KOPT-K1 (cell line): Measurements from ENCODE around the gene UQCRC2.
"Not testable (repeated sequence)": the region's sequence is repeated elsewhere in the genome, so short reads cannot be mapped to it uniquely, and the experiment has no call there.

Experiments
- H3K27ac ChIP-seq: fragments of 200-600 bp; sonication (generic); 2 replicates; pipeline ENCODE4 v1.5.1; 2016; ENCODE audit warnings: antibody characterized with exemption, mild to moderate bottlenecking, low read depth, low read length; ENCODE audit not compliant: poor library complexity, severe bottlenecking
- H3K36me3 ChIP-seq: fragments of 200-600 bp; sonication (generic); 2 replicates; pipeline ENCODE4 v1.5.1; 2017; ENCODE audit warnings: antibody characterized with exemption, mild to moderate bottlenecking, low read length, moderate library complexity; ENCODE audit not compliant: insufficient read depth
- H3K9me3 ChIP-seq: fragments of 200-600 bp; sonication (generic); 2 replicates; pipeline ENCODE4 v1.5.1; 2017; ENCODE audit warnings: antibody characterized with exemption, low read length, mild to moderate bottlenecking; ENCODE audit not compliant: insufficient read depth, poor library complexity, severe bottlenecking

Gene UQCRC2

GRCh38 chr16:22013486-22013885 is 60.3 kb downstream of the UQCRC2 start:
- Histone ChIP-seq H3K36me3 (no peaks in the 10 kb centered on the region), H3K27ac (no peak overlapping the region), H3K9me3 (no peaks in the 10 kb centered on the region)

- H3K27ac ChIP-seq: no peak overlapping the region
- no peaks in the 10 kb centered on the region for H3K36me3 ChIP-seq
- H3K9me3 ChIP-seq: no peaks in the 10 kb centered on the region
Observed at GRCh38 chr16:22014271-22014873, 61.2 kb downstream of the UQCRC2 start.

- Histone ChIP-seq H3K9me3 (no peaks in the 10 kb centered on the region), H3K36me3 (no peaks in the 10 kb centered on the region), H3K27ac (no peak overlapping the region)
Observed at GRCh38 chr16:22016927-22017326, 63.8 kb downstream of the UQCRC2 start.

- Histone ChIP-seq H3K36me3 (no peaks in the 10 kb centered on the region), H3K9me3 (no peaks in the 10 kb centered on the region), H3K27ac (no peak overlapping the region)
Observed at GRCh38 chr16:22018559-22018958, 65.4 kb downstream of the UQCRC2 start.

GRCh38 chr16:22022151-22022550 is 69.0 kb downstream of the UQCRC2 start:
- Histone ChIP-seq H3K9me3 (no peaks in the 10 kb centered on the region), H3K36me3 (no peaks in the 10 kb centered on the region), H3K27ac (no peak overlapping the region)

GRCh38 chr16:22023505-22023904 is 70.3 kb downstream of the UQCRC2 start:
- H3K27ac ChIP-seq: no peak overlapping the region
- H3K9me3 ChIP-seq: no peaks in the 10 kb centered on the region
- no peaks in the 10 kb centered on the region for H3K36me3 ChIP-seq

GRCh38 chr16:22024785-22025184 is 71.6 kb downstream of the UQCRC2 start:
- not testable (repeated sequence) for H3K9me3 ChIP-seq, H3K27ac ChIP-seq, H3K36me3 ChIP-seq

GRCh38 chr16:22027633-22028032 is 74.5 kb downstream of the UQCRC2 start:
- no peaks in the 10 kb centered on the region for H3K9me3 ChIP-seq
- H3K27ac ChIP-seq: no peak overlapping the region
- no peaks in the 10 kb centered on the region for H3K36me3 ChIP-seq

GRCh38 chr16:22029632-22030031 is 76.5 kb downstream of the UQCRC2 start:
- no peak overlapping the region for H3K27ac ChIP-seq
- no peaks in the 10 kb centered on the region for H3K9me3 ChIP-seq

GRCh38 chr16:22030087-22030812 is 77.1 kb downstream of the UQCRC2 start:
- no peaks in the 10 kb centered on the region for H3K36me3 ChIP-seq
- H3K27ac ChIP-seq: no peak overlapping the region
- H3K9me3 ChIP-seq: no peaks in the 10 kb centered on the region

More at GRCh38 chr16:22029632-22030031, 76.5 kb downstream of the UQCRC2 start:
- H3K36me3 ChIP-seq: no peaks in the 10 kb centered on the region

GRCh38 chr16:22031483-22032083 is 78.4 kb downstream of the UQCRC2 start:
- Histone ChIP-seq H3K27ac (no peak overlapping the region), H3K9me3 (no peaks in the 10 kb centered on the region), H3K36me3 (no peaks in the 10 kb centered on the region)
